ENCODE data around the gene DNAJC17. TPM values are rescaled to one million over a fixed set of nuclear protein-coding genes. Genes with fewer than 3 reads are reported as not detected.

DNAJC17 gene
- total RNA-seq, 6 experiments from 2014 or later, result 25.9 to 39.9 (median 29.6) TPM

DNA sequence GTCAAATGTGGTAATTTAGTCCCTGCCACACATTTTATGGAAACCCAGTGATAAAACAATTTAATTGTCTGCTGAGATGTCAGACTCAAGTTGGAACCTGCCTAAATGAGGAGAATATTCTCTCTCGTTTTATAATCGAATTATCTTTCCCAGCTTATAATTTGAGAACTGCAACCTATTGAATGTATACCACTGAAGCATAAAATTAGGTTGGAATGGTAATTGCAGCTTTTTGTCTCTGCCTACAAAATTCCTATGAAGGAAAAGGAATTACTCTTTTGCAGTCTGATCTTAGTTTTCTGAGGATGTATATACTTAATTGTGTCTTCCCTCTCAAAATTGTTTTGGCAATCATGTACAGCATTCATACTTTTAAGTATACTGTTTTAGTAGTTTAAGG is 83.4 kb downstream of the DNAJC17 start:
- Mint-ChIP-seq H3K27ac (no peak overlapping the region), H3K27me3 (ENCODE audit: insufficient read depth) (no peaks in the 10 kb centered on the region), H3K4me1 (ENCODE audit: low read depth) (peaks cover 22% of the 10 kb centered on the region), H3K4me3 (no peak overlapping the region), H3K9me3 (no peaks in the 10 kb centered on the region), H3K36me3 (ENCODE audit: low read depth) (peaks cover 5% of the 10 kb centered on the region)
- TF ChIP-seq, protein P1, sequence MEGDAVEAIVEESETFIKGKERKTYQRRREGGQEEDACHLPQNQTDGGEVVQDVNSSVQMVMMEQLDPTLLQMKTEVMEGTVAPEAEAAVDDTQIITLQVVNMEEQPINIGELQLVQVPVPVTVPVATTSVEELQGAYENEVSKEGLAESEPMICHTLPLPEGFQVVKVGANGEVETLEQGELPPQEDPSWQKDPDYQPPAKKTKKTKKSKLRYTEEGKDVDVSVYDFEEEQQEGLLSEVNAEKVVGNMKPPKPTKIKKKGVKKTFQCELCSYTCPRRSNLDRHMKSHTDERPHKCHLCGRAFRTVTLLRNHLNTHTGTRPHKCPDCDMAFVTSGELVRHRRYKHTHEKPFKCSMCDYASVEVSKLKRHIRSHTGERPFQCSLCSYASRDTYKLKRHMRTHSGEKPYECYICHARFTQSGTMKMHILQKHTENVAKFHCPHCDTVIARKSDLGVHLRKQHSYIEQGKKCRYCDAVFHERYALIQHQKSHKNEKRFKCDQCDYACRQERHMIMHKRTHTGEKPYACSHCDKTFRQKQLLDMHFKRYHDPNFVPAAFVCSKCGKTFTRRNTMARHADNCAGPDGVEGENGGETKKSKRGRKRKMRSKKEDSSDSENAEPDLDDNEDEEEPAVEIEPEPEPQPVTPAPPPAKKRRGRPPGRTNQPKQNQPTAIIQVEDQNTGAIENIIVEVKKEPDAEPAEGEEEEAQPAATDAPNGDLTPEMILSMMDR (IDR thresholded peaks at IDR 0.05), result no peak
- no peak for DNase-seq

DNA sequence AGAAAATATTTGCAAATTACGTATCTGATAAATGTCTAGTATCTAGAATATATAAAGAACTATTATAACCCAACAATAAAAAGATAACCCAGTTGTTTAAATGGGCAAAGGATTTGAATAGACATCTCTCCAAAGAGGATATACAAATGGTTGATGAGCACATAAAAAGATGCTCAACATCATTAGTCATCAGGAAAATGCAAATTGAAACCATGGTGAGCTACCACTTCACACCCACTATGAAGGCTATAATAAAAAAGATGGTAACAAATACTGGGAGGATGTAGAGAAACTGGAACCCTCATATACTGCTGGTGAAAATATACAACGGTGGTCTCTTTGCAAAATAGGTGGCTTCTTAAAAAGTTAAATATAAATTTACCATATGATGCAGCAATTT is 84.3 kb downstream of the DNAJC17 start:
- Mint-ChIP-seq H3K27ac (no peak overlapping the region; the same call in 1 of the 2 replicates), H3K36me3 (ENCODE audit: low read depth) (no peaks in the 10 kb centered on the region), H3K4me3 (no peak overlapping the region), H3K9me3 (no peaks in the 10 kb centered on the region), H3K4me1 (ENCODE audit: low read depth) (peaks cover 22% of the 10 kb centered on the region), H3K27me3 (ENCODE audit: insufficient read depth) (no peaks in the 10 kb centered on the region)
- TF ChIP-seq, protein P1 (IDR thresholded peaks at IDR 0.05), result no peak
- DNase-seq, result peak; percentile 7

GRCh38 chr15:40722354-40722753 is 84.9 kb downstream of the DNAJC17 start:
- Mint-ChIP-seq H3K27me3 (ENCODE audit: insufficient read depth) (no peaks in the 10 kb centered on the region), H3K36me3 (ENCODE audit: low read depth) (no peaks in the 10 kb centered on the region), H3K27ac (peak overlapping the region; percentile 0; the same call in 1 of the 2 replicates), H3K4me1 (ENCODE audit: low read depth) (peaks cover 22% of the 10 kb centered on the region), H3K4me3 (no peak overlapping the region), H3K9me3 (no peaks in the 10 kb centered on the region)
- TF ChIP-seq, protein P1 (IDR thresholded peaks at IDR 0.05), result no peak
- DNase-seq, result no peak

- H3K36me3 Mint-ChIP-seq (ENCODE audit: low read depth), result no peaks in the 10 kb centered on the region
- H3K4me3 Mint-ChIP-seq, result no peak overlapping the region
- no peak overlapping the region for H3K27ac Mint-ChIP-seq
- TF ChIP-seq, protein P1 (IDR thresholded peaks at IDR 0.05), result no peak
- H3K9me3 Mint-ChIP-seq, result no peaks in the 10 kb centered on the region
- no peak for DNase-seq
- no peaks in the 10 kb centered on the region for H3K27me3 Mint-ChIP-seq (ENCODE audit: insufficient read depth)
- H3K4me1 Mint-ChIP-seq (ENCODE audit: low read depth), result peaks cover 22% of the 10 kb centered on the region
These were observed 85.6 kb downstream of the DNAJC17 start for GRCh38 chr15:40721701-40722100.

GRCh38 chr15:40716165-40716564 is 91.1 kb downstream of the DNAJC17 start:
- H3K4me3 Mint-ChIP-seq, result no peak overlapping the region
- DNase-seq, result no peak
- H3K4me1 Mint-ChIP-seq (ENCODE audit: low read depth), result no peaks in the 10 kb centered on the region
- H3K27ac Mint-ChIP-seq, result no peak overlapping the region
- TF ChIP-seq, protein P1 (IDR thresholded peaks at IDR 0.05), result no peak
- H3K9me3 Mint-ChIP-seq, result no peaks in the 10 kb centered on the region
- no peaks in the 10 kb centered on the region for H3K27me3 Mint-ChIP-seq (ENCODE audit: insufficient read depth)
- H3K36me3 Mint-ChIP-seq (ENCODE audit: low read depth), result peaks cover 8% of the 10 kb centered on the region; the same call in 1 of the 2 replicates

Other genes with a start within 250 kb of the DNAJC17 start
- 10 to 100 TPM; 17.6 to 21.4 (median 20.5) TPM for gene CCDC32, start 242.4 kb downstream of the DNAJC17 start, total RNA-seq (2021; fragmentation: NEBNext Ultra II Directional; extraction: Animal tissue kit (Norgen Biotek cat#: 25700))
- gene RPUSD2, start 238.2 kb downstream of the DNAJC17 start, total RNA-seq (2021; fragmentation: NEBNext Ultra II Directional; extraction: Animal tissue kit (Norgen Biotek cat#: 25700)), result 10 to 100 TPM; 10.3 to 13.7 (median 11.9) TPM
- 10 to 100 TPM in 5 of 6 experiments, 1 to 10 TPM in 1; 8.9 to 26.8 (median 20.0) TPM for gene KNL1, start 213.2 kb downstream of the DNAJC17 start, total RNA-seq (2021; fragmentation: NEBNext Ultra II Directional; extraction: Animal tissue kit (Norgen Biotek cat#: 25700))
- 10 to 100 TPM in 5 of 6 experiments, 1 to 10 TPM in 1; 8.2 to 15.9 (median 12.1) TPM for gene RAD51, start 112.3 kb downstream of the DNAJC17 start, total RNA-seq (2021; fragmentation: NEBNext Ultra II Directional; extraction: Animal tissue kit (Norgen Biotek cat#: 25700))
- gene RMDN3, start 52.2 kb downstream of the DNAJC17 start, total RNA-seq (2021; fragmentation: NEBNext Ultra II Directional; extraction: Animal tissue kit (Norgen Biotek cat#: 25700)), result 10 to 100 TPM; 32.6 to 43.2 (median 35.6) TPM
- gene GCHFR, start 43.4 kb downstream of the DNAJC17 start, total RNA-seq (2021; fragmentation: NEBNext Ultra II Directional; extraction: Animal tissue kit (Norgen Biotek cat#: 25700)), result 1 to 10 TPM; 1.6 to 3.1 (median 2.7) TPM
- under 1 TPM in 2 of 6 experiments, not detected in 4; 0.14 to 0.20 TPM for gene C15orf62, start 37.5 kb downstream of the DNAJC17 start, total RNA-seq (2021; fragmentation: NEBNext Ultra II Directional; extraction: Animal tissue kit (Norgen Biotek cat#: 25700))
- 10 to 100 TPM; 10.7 to 13.5 (median 12.1) TPM for gene ZFYVE19, start 384 bp downstream of the DNAJC17 start, total RNA-seq (2021; fragmentation: NEBNext Ultra II Directional; extraction: Animal tissue kit (Norgen Biotek cat#: 25700))
- not detected for gene PPP1R14D, start 21.2 kb upstream of the DNAJC17 start, total RNA-seq (2021; fragmentation: NEBNext Ultra II Directional; extraction: Animal tissue kit (Norgen Biotek cat#: 25700))
- gene SPINT1, start 36.6 kb upstream of the DNAJC17 start, total RNA-seq (2021; fragmentation: NEBNext Ultra II Directional; extraction: Animal tissue kit (Norgen Biotek cat#: 25700)), result under 1 TPM in 5 of 6 experiments, not detected in 1; 0.14 to 0.51 (median 0.26) TPM
- under 1 TPM in 5 of 6 experiments, not detected in 1; 0.14 to 0.41 (median 0.31) TPM for gene RHOV, start 66.8 kb upstream of the DNAJC17 start, total RNA-seq (2021; fragmentation: NEBNext Ultra II Directional; extraction: Animal tissue kit (Norgen Biotek cat#: 25700))
- gene VPS18, start 87.0 kb upstream of the DNAJC17 start, total RNA-seq (2021; fragmentation: NEBNext Ultra II Directional; extraction: Animal tissue kit (Norgen Biotek cat#: 25700)), result 10 to 100 TPM; 27.7 to 33.1 (median 31.2) TPM
- under 1 TPM in 2 of 6 experiments, not detected in 4; 0.05 to 0.11 TPM for gene DLL4, start 121.9 kb upstream of the DNAJC17 start, total RNA-seq (2021; fragmentation: NEBNext Ultra II Directional; extraction: Animal tissue kit (Norgen Biotek cat#: 25700))
- 10 to 100 TPM; 20.8 to 26.0 (median 24.2) TPM for gene CHAC1, start 146.0 kb upstream of the DNAJC17 start, total RNA-seq (2021; fragmentation: NEBNext Ultra II Directional; extraction: Animal tissue kit (Norgen Biotek cat#: 25700))